ENCODE results near the gene DPYSL5.

DNA sequence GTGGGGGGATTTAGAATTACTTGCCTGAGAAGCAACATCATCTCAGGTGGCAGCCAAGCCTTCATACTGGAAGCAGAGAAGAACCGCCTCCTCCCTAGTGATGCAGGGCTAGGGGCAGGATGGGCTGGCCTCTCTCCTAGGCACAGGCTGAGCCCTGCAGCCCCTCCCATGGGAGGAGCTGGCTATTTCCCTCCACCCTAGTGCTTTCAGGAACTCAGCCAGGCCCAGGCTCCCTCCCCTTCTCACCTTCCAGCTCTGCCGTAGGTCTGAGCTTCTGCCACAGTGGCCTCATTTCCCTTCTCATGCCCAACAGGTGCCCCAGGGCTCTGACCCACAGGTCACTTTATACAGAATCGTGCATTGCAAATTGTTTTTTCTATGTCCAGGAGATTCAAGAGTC is 31.0 kb upstream of the DPYSL5 start:
- TF ChIP-seq, protein P1, sequence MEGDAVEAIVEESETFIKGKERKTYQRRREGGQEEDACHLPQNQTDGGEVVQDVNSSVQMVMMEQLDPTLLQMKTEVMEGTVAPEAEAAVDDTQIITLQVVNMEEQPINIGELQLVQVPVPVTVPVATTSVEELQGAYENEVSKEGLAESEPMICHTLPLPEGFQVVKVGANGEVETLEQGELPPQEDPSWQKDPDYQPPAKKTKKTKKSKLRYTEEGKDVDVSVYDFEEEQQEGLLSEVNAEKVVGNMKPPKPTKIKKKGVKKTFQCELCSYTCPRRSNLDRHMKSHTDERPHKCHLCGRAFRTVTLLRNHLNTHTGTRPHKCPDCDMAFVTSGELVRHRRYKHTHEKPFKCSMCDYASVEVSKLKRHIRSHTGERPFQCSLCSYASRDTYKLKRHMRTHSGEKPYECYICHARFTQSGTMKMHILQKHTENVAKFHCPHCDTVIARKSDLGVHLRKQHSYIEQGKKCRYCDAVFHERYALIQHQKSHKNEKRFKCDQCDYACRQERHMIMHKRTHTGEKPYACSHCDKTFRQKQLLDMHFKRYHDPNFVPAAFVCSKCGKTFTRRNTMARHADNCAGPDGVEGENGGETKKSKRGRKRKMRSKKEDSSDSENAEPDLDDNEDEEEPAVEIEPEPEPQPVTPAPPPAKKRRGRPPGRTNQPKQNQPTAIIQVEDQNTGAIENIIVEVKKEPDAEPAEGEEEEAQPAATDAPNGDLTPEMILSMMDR (IDR thresholded peaks at IDR 0.05; ENCODE audit: low read length): no peak
- no peak for TF ChIP-seq EZH2 (IDR thresholded peaks at IDR 0.05; ENCODE audit: borderline replicate concordance, low read length)
